ENCODE data around the gene KIF5B. TPM values are rescaled to one million over a fixed set of nuclear protein-coding genes. Genes with fewer than 3 reads are reported as not detected.

The KIF5B gene
- total and polyA plus RNA-seq, 2 of the 8 experiments (the other 6 are each of a cell fraction or from before 2014, with no cell fraction given), result 9.8 to 68.4 TPM

DNA sequence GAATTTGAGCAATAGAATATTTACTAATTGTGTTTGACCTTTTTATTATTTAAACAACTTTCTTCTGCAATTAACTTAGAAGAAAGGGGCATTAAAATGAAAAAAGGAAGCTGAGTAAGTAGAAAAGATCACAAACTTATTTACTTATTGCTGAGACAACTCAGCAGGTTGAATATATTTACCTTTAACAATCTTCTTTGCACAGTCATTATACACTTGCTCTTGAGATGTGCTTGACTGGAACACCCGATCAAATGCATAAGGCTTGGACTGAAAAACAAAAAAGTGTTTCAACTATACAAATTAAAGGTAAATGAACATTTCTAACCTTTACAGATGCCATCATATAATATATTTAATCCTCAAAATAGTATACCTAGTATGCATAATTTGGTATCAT lies 7.9 kb downstream of the KIF5B start (continued):
- TF ChIP-seq EGR1 (IDR thresholded peaks at IDR 0.05; ENCODE audit: borderline replicate concordance, low read depth, low read length) (no peak), MAFK (IDR thresholded peaks at IDR 0.05; ENCODE audit: low read depth, low read length) (no peak), RNF2 (IDR thresholded peaks at IDR 0.05; ENCODE audit: borderline replicate concordance, low read depth, low read length, missing control alignments, poor library complexity, severe bottlenecking) (no peak), FOSL1 (IDR thresholded peaks at IDR 0.05; ENCODE audit: insufficient read depth, low read depth, low read length) (no peak)
